B cell (primary cell): ENCODE data around the gene AQP3.

ENCODE experiments used
- CTCF ChIP-seq: fragments of 200-600 bp; IDR thresholded peaks from one replicate; pipeline ENCODE4 v1.8.0; 2022; ENCODE audit warnings: antibody characterized with exemption, mild to moderate bottlenecking
- EZH2 ChIP-seq: IDR thresholded peaks from 2 replicates; pipeline ENCODE4 v1.6.1; 2012; ENCODE audit warnings: borderline replicate concordance, low read depth, mild to moderate bottlenecking, moderate library complexity, low read length; ENCODE audit not compliant: insufficient read depth, poor library complexity, severe bottlenecking

- TF ChIP-seq CTCF (no peak), EZH2 (no peak)
Measured at GRCh38 chr9:33468215-33468730, 20.9 kb upstream of the AQP3 start.
